NT2/D1 (cell line): ENCODE measurements around the gene CARS2.
"Not testable (repeated sequence)": the region's sequence is repeated elsewhere in the genome, so short reads cannot be mapped to it uniquely, and the experiment has no call there.

Experiments used
- YY1 ChIP-seq: IDR thresholded peaks from 2 replicates; pipeline ENCODE4 v1.6.1; 2011; ENCODE audit not compliant: insufficient read length, insufficient read depth
- ZNF274 ChIP-seq: IDR thresholded peaks from 2 replicates; pipeline ENCODE4 v1.6.1; 2011; ENCODE audit warnings: mild to moderate bottlenecking, low read depth, low read length

- not testable (repeated sequence) for TF ChIP-seq ZNF274, YY1
Observed at GRCh38 chr13:110632255-110632654, 73.7 kb downstream of the CARS2 start.
